NCI-H345 (cell line): ENCODE data around the gene MXRA7.

Experiments used
- DNase-seq: peaks from one replicate; lab custom pipeline; 2025; lab: John Stamatoyannopoulos, UW

The MXRA7 gene

GRCh38 chr17:76696763-76697701, 13.7 kb downstream of the MXRA7 start:
- no peak for DNase-seq

GRCh38 chr17:76695059-76695831, 15.5 kb downstream of the MXRA7 start:
- DNase-seq = no peak

GRCh38 chr17:76691379-76692191, 19.2 kb downstream of the MXRA7 start:
- no peak for DNase-seq

GRCh38 chr17:76690596-76691280, 20.0 kb downstream of the MXRA7 start:
- no peak for DNase-seq

- DNase-seq = no peak
These were observed 20.9 kb downstream of the MXRA7 start for GRCh38 chr17:76689859-76690258.

- no peak for DNase-seq
These were observed 22.6 kb downstream of the MXRA7 start for GRCh38 chr17:76688165-76688622.

- DNase-seq = no peak
These were observed 23.2 kb downstream of the MXRA7 start for GRCh38 chr17:76687298-76688164.

GRCh38 chr17:76686538-76687297, 24.0 kb downstream of the MXRA7 start:
- no peak for DNase-seq

- DNase-seq = no peak
These were observed 24.9 kb downstream of the MXRA7 start for GRCh38 chr17:76685846-76686245.

- DNase-seq = no peak
These were observed 25.4 kb downstream of the MXRA7 start for GRCh38 chr17:76685366-76685765.

GRCh38 chr17:76684756-76685155, 26.0 kb downstream of the MXRA7 start:
- no peak for DNase-seq

- peak; percentile 32 for DNase-seq
These were observed 26.6 kb downstream of the MXRA7 start for GRCh38 chr17:76683921-76684745.

GRCh38 chr17:76683011-76683755, 27.6 kb downstream of the MXRA7 start:
- no peak for DNase-seq

GRCh38 chr17:76682296-76682695, 28.5 kb downstream of the MXRA7 start:
- no peak for DNase-seq

GRCh38 chr17:76681222-76682137, 29.3 kb downstream of the MXRA7 start:
- DNase-seq = peak; percentile 49

GRCh38 chr17:76679239-76679638, 31.5 kb downstream of the MXRA7 start:
- DNase-seq = no peak

- DNase-seq = no peak
These were observed 32.4 kb downstream of the MXRA7 start for GRCh38 chr17:76678330-76678729.
